ENCODE measurements around the gene ADAMTS2.

GRCh38 chr5:179261301-179262125 lies 83.7 kb downstream of the ADAMTS2 start:
- TF ChIP-seq CTCF (conservative IDR thresholded peaks at IDR 0.05) (no peak), ZFX (IDR thresholded peaks at IDR 0.05) (no peak)
